ENCODE results near the gene PCNX2.

GRCh38 chr1:233094691-233095090, 200.8 kb downstream of the PCNX2 start:
- TF ChIP-seq CTCF (IDR thresholded peaks at IDR 0.05) (no peak), ZFX (IDR thresholded peaks at IDR 0.05; ENCODE audit: borderline replicate concordance) (no peak)

Data from 22Rv1 (cell line).